CD4-positive, alpha-beta T cell (primary cell): ENCODE measurements around the gene ZNF277. TPM values are rescaled to one million over a fixed set of nuclear protein-coding genes. Genes with fewer than 3 reads are reported as not detected.

Experiments used
- ATAC-seq: fragments of 200-7000 bp; cut with Tn5 transposase; one replicate; pipeline ENCODE4 v1.10.0; 2022; ENCODE audit warnings: mild to moderate bottlenecking; ENCODE audit not compliant: poor library complexity
- CTCF ChIA-PET: fragments of 350-600 bp; sonication (Branson Sonifier 250); formaldehyde crosslinking; loops from one replicate; lab custom pipeline; 2021; ENCODE audit warnings: antibody characterized with exemption, inconsistent platforms; lab: Charles Lee
- POLR2A ChIA-PET: fragments of 350-600 bp; sonication (Branson Sonifier 250); formaldehyde crosslinking; loops from one replicate; lab custom pipeline; 2021; ENCODE audit warnings: antibody characterized with exemption, inconsistent platforms; lab: Charles Lee
- DNase-seq, 14 experiments: peaks; one replicate each; pipeline ENCODE4 v3.0.0-alpha.2; 2013 to 2020; ENCODE audit warnings: mixed read lengths in 2 of 14
- H3K27ac ChIP-seq, 2 donors: one replicate each; pipeline versions ENCODE4 v1.5.1 to v1.7.0; 2013; ENCODE audit warnings: low read length in 2 of 2, low read depth in 1 of 2, mild to moderate bottlenecking in 1 of 2
- H3K27me3 ChIP-seq, 2 experiments: 1 replicate in 1 of 2; 2 replicates in 1 of 2; pipeline versions ENCODE4 v1.6.1 to v1.7.0; 2013; ENCODE audit warnings: low read length in 2 of 2, control low read depth in 1 of 2, mild to moderate bottlenecking in 1 of 2, moderate library complexity in 1 of 2; ENCODE audit not compliant: insufficient read depth in 2 of 2, control insufficient read depth in 1 of 2
- H3K36me3 ChIP-seq: one replicate; pipeline ENCODE4 v1.6.1; 2013; ENCODE audit warnings: low read length, control low read depth; ENCODE audit not compliant: insufficient read depth
- H3K4me1 ChIP-seq: one replicate; pipeline ENCODE4 v1.6.1; 2013; ENCODE audit warnings: low read length, control low read depth; ENCODE audit not compliant: insufficient read depth
- H3K4me3 ChIP-seq: one replicate; pipeline ENCODE4 v1.5.1; 2013; ENCODE audit warnings: mild to moderate bottlenecking, low read length, moderate library complexity
- H3K9me3 ChIP-seq, 2 experiments: 1 replicate in 1 of 2; 2 replicates in 1 of 2; pipeline versions ENCODE4 v1.6.1 to v1.7.0; 2013; ENCODE audit warnings: low read length in 2 of 2, mild to moderate bottlenecking in 2 of 2, control low read depth in 1 of 2, moderate library complexity in 1 of 2; ENCODE audit not compliant: control insufficient read depth in 1 of 2, insufficient read depth in 1 of 2
- H3K27ac Mint-ChIP-seq: one replicate; pipeline ENCODE4 v1.8.0; 2020; ENCODE audit warnings: mixed read lengths
- H3K27me3 Mint-ChIP-seq: one replicate; pipeline ENCODE4 v1.8.0; 2021; ENCODE audit warnings: mixed read lengths
- H3K36me3 Mint-ChIP-seq: one replicate; pipeline ENCODE4 v1.8.0; 2021; ENCODE audit warnings: low read depth, mixed read lengths
- H3K4me1 Mint-ChIP-seq: one replicate; pipeline ENCODE4 v1.8.0; 2021; ENCODE audit warnings: low read depth, mixed read lengths
- H3K4me3 Mint-ChIP-seq: one replicate; pipeline ENCODE4 v1.8.0; 2020; ENCODE audit warnings: mild to moderate bottlenecking, mixed read lengths
- H3K9me3 Mint-ChIP-seq: one replicate; pipeline ENCODE4 v1.8.0; 2020; ENCODE audit warnings: mixed read lengths
- intact Hi-C, 2 experiments: fragments of 100-400 bp; cut with DNase I in 1 of 2; cut with micrococcal nuclease in 1 of 2; formaldehyde crosslinking; loops; one replicate each; pipeline versions ENCODE4 v1.15.1 to v1.9.0; 2023 to 2025; cut with DNase I, micrococcal nuclease
- total RNA-seq, 174 experiments: library from RNA in 2 of 174; stranded (reverse) in 2 of 174; gene quantifications; one replicate each; pipeline ENCODE4 v1.2.3 and lab custom pipeline; 2021 to 2026
- TF ChIP-seq, protein P1 (sequence below): fragments of 200-600 bp; IDR thresholded peaks from one replicate; pipeline ENCODE4 v1.8.0; 2022; ENCODE audit warnings: antibody characterized with exemption, mild to moderate bottlenecking

ZNF277 gene
- total RNA-seq, 2 experiments from 2014 or later, result 21.6 to 22.5 TPM

DNA sequence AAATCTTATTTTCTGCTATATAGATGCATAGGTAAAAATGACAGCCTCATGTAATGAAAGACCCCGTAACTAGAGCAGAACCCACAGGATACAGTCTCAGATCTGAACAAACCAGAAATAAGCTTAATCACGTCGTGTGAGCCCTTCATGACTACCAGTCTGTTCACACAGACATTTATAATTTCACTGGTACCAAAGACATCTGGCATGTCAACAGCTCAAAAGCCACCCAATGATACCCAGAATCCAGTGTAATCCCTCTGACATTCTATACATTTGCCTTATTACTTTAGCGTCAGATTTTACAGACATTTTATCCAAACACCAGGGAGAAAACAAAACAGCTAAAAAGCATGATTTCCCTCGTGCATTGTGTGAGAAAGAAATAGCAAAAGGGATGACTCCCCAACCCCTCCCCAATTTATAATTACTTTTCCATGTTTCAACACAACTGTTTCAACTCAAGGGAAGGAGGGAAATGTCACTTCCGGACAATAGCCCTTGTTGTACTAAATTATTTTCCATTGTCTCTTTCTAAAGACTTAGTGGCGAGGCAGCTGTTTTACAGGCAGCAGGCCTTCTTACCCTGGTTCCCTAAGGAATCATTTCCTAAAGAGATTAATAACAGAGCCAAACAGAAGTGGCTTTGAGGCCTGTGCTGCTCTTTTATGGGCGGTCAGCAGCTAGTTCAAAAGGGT lies 33.5 kb upstream of the ZNF277 start:
- ATAC-seq, result no peak

DNA sequence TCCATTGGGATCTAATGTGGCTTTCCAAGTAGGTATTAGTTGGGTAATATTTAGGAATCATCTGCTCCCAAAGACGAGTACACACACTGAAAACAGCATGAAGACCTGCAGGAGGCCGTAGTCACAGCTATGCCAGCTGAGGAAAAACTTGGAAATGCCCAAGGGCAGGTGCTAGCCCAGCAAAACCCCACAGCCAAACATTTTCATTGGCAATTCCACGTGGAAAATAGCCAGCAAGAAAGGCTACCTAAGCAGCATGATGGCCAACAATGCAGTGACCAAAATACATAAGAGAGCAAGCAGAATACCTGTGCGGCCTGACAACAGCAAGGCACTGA lies 33.0 kb upstream of the ZNF277 start:
- Histone ChIP-seq H3K36me3 (no peaks in the 10 kb centered on the region), H3K9me3 (no peaks in the 10 kb centered on the region), H3K27ac (no peak overlapping the region), H3K4me3 (no peak overlapping the region), H3K4me1 (no peaks in the 10 kb centered on the region), H3K27me3 (peaks cover 2 to 5% of the 10 kb centered on the region in 2 experiments)
- Mint-ChIP-seq H3K27me3 (peaks cover 37% of the 10 kb centered on the region), H3K4me1 (no peaks in the 10 kb centered on the region), H3K4me3 (no peak overlapping the region), H3K9me3 (no peaks in the 10 kb centered on the region), H3K36me3 (no peaks in the 10 kb centered on the region), H3K27ac (no peak overlapping the region)
- TF ChIP-seq, protein P1, sequence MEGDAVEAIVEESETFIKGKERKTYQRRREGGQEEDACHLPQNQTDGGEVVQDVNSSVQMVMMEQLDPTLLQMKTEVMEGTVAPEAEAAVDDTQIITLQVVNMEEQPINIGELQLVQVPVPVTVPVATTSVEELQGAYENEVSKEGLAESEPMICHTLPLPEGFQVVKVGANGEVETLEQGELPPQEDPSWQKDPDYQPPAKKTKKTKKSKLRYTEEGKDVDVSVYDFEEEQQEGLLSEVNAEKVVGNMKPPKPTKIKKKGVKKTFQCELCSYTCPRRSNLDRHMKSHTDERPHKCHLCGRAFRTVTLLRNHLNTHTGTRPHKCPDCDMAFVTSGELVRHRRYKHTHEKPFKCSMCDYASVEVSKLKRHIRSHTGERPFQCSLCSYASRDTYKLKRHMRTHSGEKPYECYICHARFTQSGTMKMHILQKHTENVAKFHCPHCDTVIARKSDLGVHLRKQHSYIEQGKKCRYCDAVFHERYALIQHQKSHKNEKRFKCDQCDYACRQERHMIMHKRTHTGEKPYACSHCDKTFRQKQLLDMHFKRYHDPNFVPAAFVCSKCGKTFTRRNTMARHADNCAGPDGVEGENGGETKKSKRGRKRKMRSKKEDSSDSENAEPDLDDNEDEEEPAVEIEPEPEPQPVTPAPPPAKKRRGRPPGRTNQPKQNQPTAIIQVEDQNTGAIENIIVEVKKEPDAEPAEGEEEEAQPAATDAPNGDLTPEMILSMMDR, result no peak
- ATAC-seq, result no peak
- ChIA-PET POLR2A (no interaction called here), CTCF (no interaction called here)
- intact Hi-C loops, result no loop called here
- DNase-seq, result no peak

More for the DNA sequence above, 33.5 kb upstream of the ZNF277 start:
- no peak overlapping the region for H3K4me3 Mint-ChIP-seq
- no peaks in the 10 kb centered on the region for H3K9me3 Mint-ChIP-seq
- Histone ChIP-seq H3K27ac (no peak overlapping the region), H3K4me3 (no peak overlapping the region), H3K9me3 (no peaks in the 10 kb centered on the region), H3K27me3 (peaks cover 2 to 8% of the 10 kb centered on the region in 2 experiments), H3K36me3 (no peaks in the 10 kb centered on the region), H3K4me1 (no peaks in the 10 kb centered on the region)
- intact Hi-C loops, result no loop called here
- no peak for DNase-seq
- H3K4me1 Mint-ChIP-seq, result no peaks in the 10 kb centered on the region
- ChIA-PET POLR2A (no interaction called here), CTCF (no interaction called here)
- no peak overlapping the region for H3K27ac Mint-ChIP-seq
- TF ChIP-seq, protein P1, result no peak
- peaks cover 31% of the 10 kb centered on the region for H3K27me3 Mint-ChIP-seq
- no peaks in the 10 kb centered on the region for H3K36me3 Mint-ChIP-seq

DNA sequence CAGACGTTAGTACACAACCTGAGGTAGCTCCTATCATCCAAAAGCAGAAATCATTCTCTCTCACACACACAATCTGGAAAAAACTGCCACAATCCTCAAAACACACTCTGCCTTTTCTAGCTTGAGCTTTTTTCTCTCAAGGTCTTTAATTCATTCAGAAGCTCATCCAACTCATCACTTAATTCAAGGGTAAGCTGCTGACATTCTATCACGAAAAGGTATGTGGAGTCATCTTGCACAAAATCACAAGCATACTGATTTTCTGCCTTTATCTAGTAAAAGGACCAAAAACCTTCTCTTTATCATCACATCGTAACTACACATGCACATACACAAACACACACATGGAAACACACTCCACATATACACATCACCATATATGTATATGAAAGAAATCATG lies 32.3 kb upstream of the ZNF277 start:
- CTCF ChIA-PET, result no interaction called here
- Histone ChIP-seq H3K27me3 (peaks cover 2 to 3% of the 10 kb centered on the region in 2 experiments), H3K36me3 (no peaks in the 10 kb centered on the region), H3K27ac (no peak overlapping the region), H3K4me3 (no peak overlapping the region), H3K4me1 (no peaks in the 10 kb centered on the region), H3K9me3 (no peaks in the 10 kb centered on the region)
- POLR2A ChIA-PET, result no interaction called here
- no peak overlapping the region for H3K27ac Mint-ChIP-seq
- H3K4me3 Mint-ChIP-seq, result no peak overlapping the region
- no peaks in the 10 kb centered on the region for H3K4me1 Mint-ChIP-seq
- no peaks in the 10 kb centered on the region for H3K9me3 Mint-ChIP-seq
- no peak for ATAC-seq
- H3K36me3 Mint-ChIP-seq, result no peaks in the 10 kb centered on the region
- H3K27me3 Mint-ChIP-seq, result peaks cover 39% of the 10 kb centered on the region
- intact Hi-C loops, result no loop called here
- TF ChIP-seq, protein P1, result no peak
- DNase-seq, result no peak
